ENCODE results near the gene YTHDC2. TPM values are rescaled to one million over a fixed set of nuclear protein-coding genes. Genes with fewer than 3 reads are reported as not detected.

YTHDC2 gene
- total RNA-seq, 2 experiments from 2014 or later = 40.3 to 60.1 TPM

DNA sequence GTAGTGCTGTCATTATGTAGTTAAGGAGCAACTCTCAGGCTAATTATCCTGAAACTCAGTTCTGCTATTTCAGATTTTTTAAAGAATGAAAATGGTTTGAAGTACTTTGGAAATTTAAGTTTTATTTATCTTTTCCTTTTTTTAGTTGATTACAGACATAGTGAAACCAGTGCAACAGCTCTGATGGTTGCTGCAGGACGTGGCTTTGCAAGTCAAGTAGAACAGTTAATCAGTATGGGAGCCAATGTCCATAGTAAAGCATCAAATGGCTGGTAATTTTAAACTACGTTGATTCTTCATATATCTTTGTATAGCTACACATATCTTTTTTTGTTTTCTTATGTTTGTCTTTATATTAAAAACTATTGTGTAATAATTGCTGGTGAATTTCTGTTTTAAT lies 34.9 kb downstream of the YTHDC2 start:
- Histone ChIP-seq H3K4me3 (ENCODE audit: low read depth, low read length, poor library complexity, severe bottlenecking) (no peak overlapping the region), H4K20me1 (ENCODE audit: insufficient read depth, low read length) (no peaks in the 10 kb centered on the region), H3K79me2 (ENCODE audit: insufficient read depth, low read depth, low read length) (no peaks in the 10 kb centered on the region; the same call in 1 of the 2 replicates), H3K27ac (ENCODE audit: low read depth, low read length, poor library complexity, severe bottlenecking) (no peak overlapping the region), H3K4me1 (ENCODE audit: insufficient read depth, low read length, poor library complexity, severe bottlenecking) (no peaks in the 10 kb centered on the region), H2AFZ (ENCODE audit: low read length) (no peak overlapping the region), H3K9me3 (ENCODE audit: low read length) (no peaks in the 10 kb centered on the region), H3K9me2 (ENCODE audit: insufficient read depth, low read length) (no peaks in the 10 kb centered on the region), H3K36me3 (ENCODE audit: insufficient read depth, low read length) (peaks cover 92% of the 10 kb centered on the region), H3K4me2 (ENCODE audit: low read length) (no peak overlapping the region)
- no peak for TF ChIP-seq EZH2phosphoT487 (IDR thresholded peaks at IDR 0.05; ENCODE audit: borderline replicate concordance, low read depth, low read length)
- TF ChIP-seq, protein P1, sequence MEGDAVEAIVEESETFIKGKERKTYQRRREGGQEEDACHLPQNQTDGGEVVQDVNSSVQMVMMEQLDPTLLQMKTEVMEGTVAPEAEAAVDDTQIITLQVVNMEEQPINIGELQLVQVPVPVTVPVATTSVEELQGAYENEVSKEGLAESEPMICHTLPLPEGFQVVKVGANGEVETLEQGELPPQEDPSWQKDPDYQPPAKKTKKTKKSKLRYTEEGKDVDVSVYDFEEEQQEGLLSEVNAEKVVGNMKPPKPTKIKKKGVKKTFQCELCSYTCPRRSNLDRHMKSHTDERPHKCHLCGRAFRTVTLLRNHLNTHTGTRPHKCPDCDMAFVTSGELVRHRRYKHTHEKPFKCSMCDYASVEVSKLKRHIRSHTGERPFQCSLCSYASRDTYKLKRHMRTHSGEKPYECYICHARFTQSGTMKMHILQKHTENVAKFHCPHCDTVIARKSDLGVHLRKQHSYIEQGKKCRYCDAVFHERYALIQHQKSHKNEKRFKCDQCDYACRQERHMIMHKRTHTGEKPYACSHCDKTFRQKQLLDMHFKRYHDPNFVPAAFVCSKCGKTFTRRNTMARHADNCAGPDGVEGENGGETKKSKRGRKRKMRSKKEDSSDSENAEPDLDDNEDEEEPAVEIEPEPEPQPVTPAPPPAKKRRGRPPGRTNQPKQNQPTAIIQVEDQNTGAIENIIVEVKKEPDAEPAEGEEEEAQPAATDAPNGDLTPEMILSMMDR (conservative IDR thresholded peaks at IDR 0.05; ENCODE audit: low read length) = no peak
- POLR2A ChIA-PET = interaction anchor here (1.0 to 1.3 kb wide), 3 partner anchors 8 to 33 kb away, joined by 3 to 5 read pairs (median 4); no protein-coding TSS in a partner anchor
- BruUV-seq (replicated peaks) = no TSS peak
- intact Hi-C loops (cut with micrococcal nuclease; ENCODE audit: unreplicated experiment) = no loop called here
- DNase-seq (ENCODE audit: low spot score) = no peak
- CTCF ChIA-PET (ENCODE audit: unreplicated experiment) = no interaction called here

DNA sequence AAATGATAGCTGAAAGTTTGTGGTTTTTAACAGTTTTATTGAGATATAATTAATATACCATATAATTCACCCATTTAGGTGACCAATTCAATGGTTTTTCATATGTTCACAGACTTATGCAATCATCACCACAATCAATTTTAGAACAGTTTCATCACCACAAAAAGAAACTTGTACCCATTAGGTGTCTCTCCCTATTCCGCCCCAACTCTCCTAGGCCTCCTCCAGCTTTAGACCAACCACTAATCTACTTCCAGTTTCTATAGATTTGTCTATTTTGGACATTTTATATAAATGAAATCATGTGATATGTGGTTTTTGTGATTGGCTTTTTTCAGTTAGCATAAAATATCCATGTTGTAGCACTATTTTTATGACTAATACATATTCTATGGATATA lies 38.6 kb downstream of the YTHDC2 start:
- intact Hi-C loops (cut with micrococcal nuclease; ENCODE audit: unreplicated experiment) = no loop called here
- Histone ChIP-seq H3K79me2 (ENCODE audit: insufficient read depth, low read depth, low read length) (no peaks in the 10 kb centered on the region), H3K9me2 (ENCODE audit: insufficient read depth, low read length) (no peaks in the 10 kb centered on the region), H3K36me3 (ENCODE audit: insufficient read depth, low read length) (peaks cover 92% of the 10 kb centered on the region), H3K4me2 (ENCODE audit: low read length) (no peak overlapping the region), H2AFZ (ENCODE audit: low read length) (no peak overlapping the region), H3K4me3 (ENCODE audit: low read depth, low read length, poor library complexity, severe bottlenecking) (no peak overlapping the region), H3K4me1 (ENCODE audit: insufficient read depth, low read length, poor library complexity, severe bottlenecking) (no peaks in the 10 kb centered on the region), H3K9me3 (ENCODE audit: low read length) (no peaks in the 10 kb centered on the region), H3K27ac (ENCODE audit: low read depth, low read length, poor library complexity, severe bottlenecking) (no peak overlapping the region), H4K20me1 (ENCODE audit: insufficient read depth, low read length) (no peaks in the 10 kb centered on the region)
- TF ChIP-seq, protein P1 (conservative IDR thresholded peaks at IDR 0.05; ENCODE audit: low read length) = no peak
- no peak for TF ChIP-seq EZH2phosphoT487 (IDR thresholded peaks at IDR 0.05; ENCODE audit: borderline replicate concordance, low read depth, low read length)
- CTCF ChIA-PET (ENCODE audit: unreplicated experiment) = no interaction called here
- POLR2A ChIA-PET = interaction anchor here (1.1 to 1.5 kb wide), 4 partner anchors 11 to 39 kb away, joined by 3 to 5 read pairs (median 4); no protein-coding TSS in a partner anchor
- BruUV-seq (replicated peaks) = no TSS peak
- DNase-seq (ENCODE audit: low spot score) = no peak

GRCh38 chr5:113552620-113553019 lies 39.1 kb downstream of the YTHDC2 start:
- BruUV-seq (replicated peaks) = no TSS peak
- H2AFZ ChIP-seq (ENCODE audit: low read length) = no peak overlapping the region
- H3K9me2 ChIP-seq (ENCODE audit: insufficient read depth, low read length) = no peaks in the 10 kb centered on the region
- intact Hi-C loops (cut with micrococcal nuclease; ENCODE audit: unreplicated experiment) = no loop called here
- ChIA-PET CTCF (ENCODE audit: unreplicated experiment) (no interaction called here), POLR2A (interaction anchor here (1.0 to 1.2 kb wide), 2 partner anchors 11 to 39 kb away, joined by 4 to 5 read pairs; no protein-coding TSS in a partner anchor)
- H3K79me2 ChIP-seq (ENCODE audit: insufficient read depth, low read depth, low read length) = no peaks in the 10 kb centered on the region
- H3K4me1 ChIP-seq (ENCODE audit: insufficient read depth, low read length, poor library complexity, severe bottlenecking) = no peaks in the 10 kb centered on the region
- no peak overlapping the region for H3K27ac ChIP-seq (ENCODE audit: low read depth, low read length, poor library complexity, severe bottlenecking)
- H3K4me2 ChIP-seq (ENCODE audit: low read length) = no peak overlapping the region
- no peak for TF ChIP-seq EZH2phosphoT487 (IDR thresholded peaks at IDR 0.05; ENCODE audit: borderline replicate concordance, low read depth, low read length)
- TF ChIP-seq, protein P1 (conservative IDR thresholded peaks at IDR 0.05; ENCODE audit: low read length) = no peak
- H4K20me1 ChIP-seq (ENCODE audit: insufficient read depth, low read length) = no peaks in the 10 kb centered on the region
- H3K36me3 ChIP-seq (ENCODE audit: insufficient read depth, low read length) = peaks cover 92% of the 10 kb centered on the region
- H3K9me3 ChIP-seq (ENCODE audit: low read length) = no peaks in the 10 kb centered on the region
- DNase-seq (ENCODE audit: low spot score) = no peak
- no peak overlapping the region for H3K4me3 ChIP-seq (ENCODE audit: low read depth, low read length, poor library complexity, severe bottlenecking)
